Inferior parietal cortex (tissue), 1 donor: ENCODE measurements around the gene NPEPL1.

Experiments used
- DNase-seq: peaks from one replicate; pipeline ENCODE4 v3.0.0-alpha.2; 2016; ENCODE audit errors: extremely low spot score

NPEPL1 gene

DNA sequence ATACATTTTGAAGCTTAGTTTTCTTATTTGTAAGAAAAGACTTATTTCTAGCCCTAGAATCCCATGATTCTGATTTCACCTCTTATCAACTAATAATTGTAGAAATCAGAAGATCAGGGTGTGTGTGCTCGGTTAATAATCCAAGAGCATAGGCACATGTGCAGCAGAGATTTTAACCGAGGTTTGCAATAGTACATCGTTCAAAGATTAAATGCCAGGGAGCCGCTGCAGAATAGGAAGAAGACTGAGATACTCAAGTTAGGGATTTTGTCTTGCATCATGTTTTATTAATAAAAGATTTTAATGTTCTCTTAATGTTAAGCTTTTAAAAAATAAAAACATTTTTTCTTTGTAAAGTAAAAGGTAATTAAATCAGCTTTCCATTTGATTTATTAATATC is 34.6 kb upstream of the NPEPL1 start:
- DNase-seq, result no peak

DNA sequence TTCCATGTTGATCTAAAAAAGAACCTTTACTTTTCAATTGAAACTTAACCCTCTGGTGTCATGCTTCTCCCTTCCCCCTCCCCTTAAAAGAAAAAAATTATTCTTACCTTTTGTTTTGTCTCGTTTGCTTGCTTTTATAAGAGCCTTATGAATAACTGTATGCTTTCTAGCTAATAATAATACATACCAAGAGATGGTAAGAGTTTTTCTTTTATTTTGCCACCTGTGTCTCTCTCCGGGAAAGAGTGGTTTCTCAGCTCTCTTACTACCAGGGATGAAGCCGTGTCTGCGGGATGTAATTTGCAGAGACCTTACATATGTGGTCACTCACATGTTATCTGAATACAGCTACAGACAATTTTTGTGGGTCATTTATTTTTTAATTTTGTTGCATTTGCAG is 33.8 kb upstream of the NPEPL1 start:
- DNase-seq, result no peak

DNA sequence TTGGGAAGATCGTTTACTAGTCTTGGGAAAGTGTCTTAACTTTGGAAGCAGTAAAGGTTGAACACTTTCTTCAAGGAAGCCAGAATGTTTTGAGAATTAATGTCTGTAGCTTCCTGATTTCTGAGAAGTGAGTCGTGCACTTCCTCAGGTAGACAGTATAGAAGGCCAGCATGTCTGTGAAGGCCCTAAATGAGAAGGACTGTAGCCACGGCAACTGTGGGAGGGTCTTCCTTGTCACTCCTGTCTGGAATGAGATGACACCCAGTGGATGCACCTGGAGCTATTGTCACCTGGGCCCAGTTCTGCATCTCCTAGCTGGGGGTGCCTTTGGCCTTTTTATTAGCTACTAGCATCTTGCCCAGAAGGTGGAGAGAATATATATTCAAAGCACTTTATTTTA is 32.8 kb upstream of the NPEPL1 start:
- DNase-seq, result no peak

- DNase-seq, result no peak
Measured at GRCh38 chr20:58660855-58661597, 31.6 kb upstream of the NPEPL1 start.

GRCh38 chr20:58661598-58662473 is 30.8 kb upstream of the NPEPL1 start:
- no peak for DNase-seq

DNA sequence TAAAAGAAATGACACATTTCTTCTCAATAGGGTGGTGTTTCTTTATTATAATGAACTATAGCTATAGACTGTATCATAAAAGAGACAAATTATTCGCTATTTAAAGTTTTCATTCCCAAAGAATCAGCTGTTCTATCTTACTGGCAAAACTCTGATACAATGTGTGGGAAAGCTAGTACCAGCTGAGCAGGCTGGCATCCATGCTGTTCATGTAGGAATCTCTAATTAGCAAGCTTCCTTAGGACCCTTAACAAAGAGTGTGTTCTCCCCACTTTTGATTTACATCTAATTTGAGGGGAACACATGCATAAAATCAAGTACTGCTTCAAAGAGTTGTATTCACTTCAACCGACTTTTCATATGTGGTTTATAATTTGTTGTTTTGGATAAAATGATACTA is 28.3 kb upstream of the NPEPL1 start:
- DNase-seq, result no peak

- DNase-seq, result no peak
Measured at GRCh38 chr20:58664883-58665282, 27.7 kb upstream of the NPEPL1 start.

- DNase-seq, result no peak
Measured at GRCh38 chr20:58665606-58666005, 27.0 kb upstream of the NPEPL1 start.

DNA sequence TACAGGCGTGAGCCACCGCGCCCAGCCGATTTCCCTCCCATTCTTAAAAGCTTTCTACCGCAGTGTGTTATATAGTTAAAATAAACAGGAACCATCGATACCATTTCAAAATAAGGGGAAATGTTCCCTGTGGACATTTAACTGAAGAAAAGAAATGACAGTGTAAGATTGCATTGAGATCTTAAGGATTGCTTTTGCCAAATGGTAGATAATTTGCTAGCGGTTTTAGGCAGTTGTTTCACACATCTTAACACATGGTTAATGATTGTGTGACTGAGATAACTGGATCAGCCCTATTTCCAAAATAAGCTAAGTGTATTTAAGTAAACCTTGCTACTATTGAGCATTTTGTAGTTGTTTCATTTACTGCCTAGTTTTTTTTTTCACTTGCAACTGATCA is 25.9 kb upstream of the NPEPL1 start:
- no peak for DNase-seq

DNA sequence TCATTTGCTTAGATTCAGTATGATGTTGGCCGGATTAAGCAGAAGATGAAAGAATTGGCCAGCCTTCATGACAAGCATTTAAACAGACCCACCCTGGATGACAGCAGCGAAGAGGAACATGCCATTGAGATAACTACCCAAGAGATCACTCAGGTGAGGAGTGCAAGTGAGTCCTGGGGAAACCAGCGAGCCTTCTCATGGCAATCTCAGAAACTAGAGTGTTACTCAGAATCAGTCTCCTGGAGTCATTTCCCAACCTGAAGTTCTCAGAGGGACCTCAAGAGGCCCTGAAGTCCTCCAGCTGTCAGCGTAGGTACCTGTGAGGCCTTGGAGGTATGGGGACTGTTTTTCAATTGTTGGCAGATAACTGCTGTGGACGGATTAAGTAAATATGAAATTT is 24.6 kb upstream of the NPEPL1 start:
- DNase-seq, result no peak

DNA sequence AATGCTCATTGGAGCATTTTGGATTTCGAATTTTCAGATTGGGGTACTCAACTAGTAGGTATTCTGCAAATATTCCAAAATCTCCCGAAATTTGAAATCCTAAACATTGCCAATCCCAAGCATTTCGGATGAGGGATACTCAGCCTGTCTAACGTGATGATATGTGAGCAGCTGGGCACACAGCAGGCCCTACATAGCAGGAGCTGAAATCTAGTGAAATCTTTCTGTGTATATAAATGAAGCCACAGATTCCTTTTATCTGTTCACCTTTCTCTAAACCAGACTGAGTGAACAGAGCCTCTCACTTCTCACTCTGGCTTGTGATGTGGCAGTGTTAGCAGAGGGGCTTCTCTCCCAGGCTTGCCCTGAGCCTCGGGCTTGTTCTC is 23.7 kb upstream of the NPEPL1 start:
- no peak for DNase-seq

- no peak for DNase-seq
Measured at GRCh38 chr20:58669287-58670006, 23.2 kb upstream of the NPEPL1 start.

DNA sequence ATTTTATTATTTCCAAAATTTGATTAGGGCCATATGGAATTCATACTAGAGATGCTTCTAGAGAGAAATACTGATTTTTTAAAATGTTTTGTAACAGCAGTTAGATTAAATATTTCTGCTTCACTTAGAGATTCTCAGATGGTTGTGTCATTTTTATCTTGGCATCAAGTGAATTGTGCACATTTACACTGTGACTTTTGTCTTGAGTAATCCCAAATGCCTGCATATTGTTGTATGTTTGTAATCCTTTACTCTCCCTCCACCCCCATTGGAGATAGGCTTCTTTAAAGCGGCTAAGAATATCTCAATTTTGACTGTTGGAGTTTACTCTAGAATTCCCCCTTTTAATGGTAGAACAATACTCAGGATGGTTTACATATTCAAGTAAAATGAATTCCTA is 22.5 kb upstream of the NPEPL1 start:
- DNase-seq, result no peak

DNA sequence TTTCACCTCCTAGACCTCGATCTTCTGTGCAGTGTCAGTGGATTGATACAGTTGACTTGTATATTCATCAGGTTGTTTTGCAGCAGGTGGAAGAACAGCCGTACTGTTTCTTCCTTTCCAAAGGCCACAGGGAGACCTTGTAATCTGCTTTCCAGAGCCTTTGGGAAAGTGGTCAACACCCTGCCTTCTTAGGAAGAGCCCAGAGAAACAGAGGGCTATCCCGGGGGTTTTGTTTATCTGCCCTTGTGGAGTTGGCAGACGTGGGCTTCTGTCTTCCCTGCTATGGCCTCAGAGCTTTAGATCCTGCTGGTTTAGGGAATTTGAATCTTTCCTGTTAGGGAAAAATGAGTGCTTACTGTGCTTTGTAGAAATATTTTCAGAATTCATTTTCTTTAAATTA is 21.9 kb upstream of the NPEPL1 start:
- no peak for DNase-seq

DNA sequence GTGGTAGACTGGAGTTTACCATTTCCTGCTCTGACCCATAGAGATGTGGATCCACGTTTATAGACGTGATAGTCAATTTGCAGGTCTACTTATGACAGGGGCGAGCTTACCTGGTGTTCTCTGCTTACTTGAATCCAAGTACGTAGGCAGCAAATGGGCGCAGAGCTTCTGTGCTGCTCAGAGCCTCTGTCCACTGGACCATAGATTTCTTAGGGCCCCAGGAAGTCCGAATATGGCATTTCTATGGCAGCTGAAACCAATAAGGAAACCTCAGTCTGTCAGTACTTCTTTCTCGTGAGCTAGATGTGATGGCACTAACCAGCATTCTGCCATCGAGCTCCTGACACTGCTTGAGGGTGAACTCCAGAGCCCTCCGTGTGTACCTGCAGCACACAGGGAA is 19.5 kb upstream of the NPEPL1 start:
- no peak for DNase-seq

DNA sequence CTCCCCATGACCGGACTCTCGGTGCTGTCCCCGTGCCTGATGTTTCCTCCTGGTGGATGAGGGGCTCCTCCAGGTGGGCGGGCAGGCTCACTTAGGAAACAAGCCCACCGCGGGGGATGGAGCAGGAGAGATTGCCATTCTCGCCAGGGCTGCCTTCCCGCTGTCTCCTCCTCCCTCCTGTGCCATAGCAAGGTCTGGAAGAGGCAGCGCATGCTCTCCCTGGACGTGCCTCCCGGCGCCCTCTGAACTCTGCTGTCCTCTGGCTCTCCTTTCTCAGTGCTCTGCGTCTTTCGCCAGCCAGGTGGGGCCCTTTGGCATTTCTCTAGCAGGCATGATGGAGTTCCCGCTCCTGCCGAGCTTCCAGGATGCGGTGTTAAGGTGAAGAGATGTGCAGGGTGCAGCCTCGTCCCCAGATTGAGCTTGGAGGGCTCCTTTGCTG is 17.4 kb upstream of the NPEPL1 start:
- DNase-seq, result no peak

- no peak for DNase-seq
Measured at GRCh38 chr20:58675641-58676040, 17.0 kb upstream of the NPEPL1 start.

DNA sequence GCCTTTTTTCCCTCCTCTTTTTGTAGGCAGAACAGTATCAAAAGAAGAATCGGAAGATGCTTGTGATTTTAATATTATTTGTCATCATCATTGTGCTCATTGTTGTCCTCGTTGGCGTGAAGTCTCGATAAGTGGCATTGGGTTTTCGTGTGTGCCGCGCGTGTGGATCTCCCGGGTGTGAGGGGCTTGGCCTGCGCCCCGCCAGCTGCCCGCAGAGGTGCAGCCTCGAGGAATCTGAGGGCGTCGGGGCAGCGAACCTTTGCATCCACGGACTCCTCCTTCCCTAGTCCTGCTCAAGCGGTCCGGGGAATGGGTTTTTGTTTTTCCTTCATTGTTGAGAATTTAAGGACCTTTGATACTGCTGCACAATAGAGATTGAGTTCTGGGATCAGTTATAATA is 16.4 kb upstream of the NPEPL1 start:
- DNase-seq, result no peak

- DNase-seq, result no peak
Measured at GRCh38 chr20:58677079-58677604, 15.5 kb upstream of the NPEPL1 start.

DNA sequence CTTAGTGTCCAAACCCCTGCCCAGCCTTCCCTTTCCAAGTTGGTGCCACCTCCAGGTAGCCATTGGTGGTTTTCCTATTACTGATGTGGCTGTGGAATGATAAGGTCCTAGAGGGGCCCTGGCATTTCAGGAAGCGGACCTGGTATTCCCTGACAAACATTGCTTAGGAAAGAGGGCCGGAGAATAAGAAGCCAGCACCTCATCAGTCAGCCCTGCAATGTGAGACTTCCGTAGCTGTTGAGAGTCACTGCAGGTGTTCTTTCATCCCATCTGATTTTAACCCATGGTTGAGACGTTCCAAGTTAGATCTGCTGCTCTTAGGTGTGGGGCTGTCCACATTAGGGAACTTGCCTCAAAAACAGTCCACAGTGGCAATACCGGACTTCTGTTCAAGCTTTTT is 14.8 kb upstream of the NPEPL1 start:
- DNase-seq, result no peak

DNA sequence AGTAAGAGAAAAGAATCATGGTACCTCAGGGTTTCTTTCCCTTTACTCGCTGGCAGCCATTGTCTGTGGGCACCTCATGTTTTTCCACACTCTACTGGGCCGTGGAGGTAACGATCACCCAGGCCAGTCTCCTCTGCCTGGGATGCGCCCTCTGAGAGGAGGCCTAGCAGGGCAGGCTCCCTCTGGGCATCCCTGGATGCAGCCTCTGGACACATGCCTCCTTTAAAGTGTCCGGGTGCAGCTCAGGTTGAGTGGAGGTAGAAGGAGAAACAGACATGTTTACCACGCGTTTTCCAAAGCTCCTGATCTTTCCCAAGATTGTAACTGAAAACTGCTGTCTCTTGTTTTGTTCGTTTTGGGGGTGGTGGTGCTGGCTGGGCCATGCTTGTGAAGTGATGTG is 13.8 kb upstream of the NPEPL1 start:
- DNase-seq, result no peak
